Hepatocyte (in vitro differentiated cells): ENCODE measurements around the gene UMAD1.

Experiments
- EZH2 ChIP-seq: fragments of 200-600 bp; sonication (generic); IDR thresholded peaks from 2 replicates; pipeline ENCODE4 v1.6.1; 2016; ENCODE audit warnings: antibody characterized with exemption, mild to moderate bottlenecking, borderline replicate concordance
- EZH2phosphoT487 ChIP-seq: fragments of 200-600 bp; sonication (generic); IDR thresholded peaks from one replicate; pipeline ENCODE4 v1.6.1; 2018; ENCODE audit warnings: antibody characterized with exemption, mild to moderate bottlenecking, low read depth, moderate library complexity; ENCODE audit not compliant: unreplicated experiment, severe bottlenecking
- TF ChIP-seq, protein P1 (sequence below): fragments of 200-600 bp; sonication (generic); IDR thresholded peaks from 2 replicates; pipeline ENCODE4 v1.5.1; 2016; ENCODE audit warnings: antibody characterized with exemption, mild to moderate bottlenecking; ENCODE audit not compliant: poor library complexity

DNA sequence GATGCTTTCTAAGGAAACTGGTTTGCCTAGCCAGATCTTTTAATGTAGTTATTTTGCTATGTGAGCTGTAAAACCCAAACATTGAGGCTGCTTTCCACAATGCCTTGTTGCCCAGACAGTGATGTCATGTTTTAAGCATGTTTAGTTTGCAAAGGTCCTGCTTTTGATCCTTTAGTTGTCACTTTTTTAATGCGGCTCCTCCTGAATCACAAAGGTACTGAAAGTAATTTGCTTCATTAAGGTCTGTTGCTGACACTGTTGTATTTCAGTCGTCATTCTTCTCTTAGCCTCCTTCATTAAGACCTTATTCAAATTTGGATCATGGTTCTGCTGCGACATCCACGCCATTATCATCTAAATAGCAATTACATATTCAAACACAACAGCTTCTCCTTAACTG is 67.3 kb downstream of the UMAD1 start:
- TF ChIP-seq, protein P1, sequence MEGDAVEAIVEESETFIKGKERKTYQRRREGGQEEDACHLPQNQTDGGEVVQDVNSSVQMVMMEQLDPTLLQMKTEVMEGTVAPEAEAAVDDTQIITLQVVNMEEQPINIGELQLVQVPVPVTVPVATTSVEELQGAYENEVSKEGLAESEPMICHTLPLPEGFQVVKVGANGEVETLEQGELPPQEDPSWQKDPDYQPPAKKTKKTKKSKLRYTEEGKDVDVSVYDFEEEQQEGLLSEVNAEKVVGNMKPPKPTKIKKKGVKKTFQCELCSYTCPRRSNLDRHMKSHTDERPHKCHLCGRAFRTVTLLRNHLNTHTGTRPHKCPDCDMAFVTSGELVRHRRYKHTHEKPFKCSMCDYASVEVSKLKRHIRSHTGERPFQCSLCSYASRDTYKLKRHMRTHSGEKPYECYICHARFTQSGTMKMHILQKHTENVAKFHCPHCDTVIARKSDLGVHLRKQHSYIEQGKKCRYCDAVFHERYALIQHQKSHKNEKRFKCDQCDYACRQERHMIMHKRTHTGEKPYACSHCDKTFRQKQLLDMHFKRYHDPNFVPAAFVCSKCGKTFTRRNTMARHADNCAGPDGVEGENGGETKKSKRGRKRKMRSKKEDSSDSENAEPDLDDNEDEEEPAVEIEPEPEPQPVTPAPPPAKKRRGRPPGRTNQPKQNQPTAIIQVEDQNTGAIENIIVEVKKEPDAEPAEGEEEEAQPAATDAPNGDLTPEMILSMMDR, result no peak
- no peak for TF ChIP-seq EZH2
- TF ChIP-seq EZH2phosphoT487, result no peak
